GM23338 (cell line): ENCODE measurements around the gene NID2. TPM values are rescaled to one million over a fixed set of nuclear protein-coding genes. Genes with fewer than 3 reads are reported as not detected.

Experiments used
- ATAC-seq: fragments of 200-7000 bp; cut with Tn5 transposase; 3 replicates; pipeline ENCODE4 v1.9.1; 2020
- DNase-seq: peaks from one replicate; pipeline ENCODE4 v3.0.0-alpha.2; 2015; ENCODE audit warnings: low spot score
- H2AFZ ChIP-seq: fragments of 200-600 bp; sonication (generic); 2 replicates; pipeline ENCODE4 v1.8.0; 2016; ENCODE audit warnings: antibody characterized with exemption, mild to moderate bottlenecking, moderate library complexity
- H3F3A ChIP-seq: fragments of 200-600 bp; sonication (generic); replicated peaks from 2 replicates; pipeline ENCODE4 v1.8.0; 2017; ENCODE audit warnings: antibody characterized with exemption, mixed run types, low read depth
- H3K27ac ChIP-seq: fragments of 200-600 bp; sonication (generic); 2 replicates; pipeline ENCODE4 v1.6.1; 2016; ENCODE audit warnings: low read depth
- H3K27me3 ChIP-seq: fragments of 200-600 bp; sonication (generic); 2 replicates; pipeline ENCODE4 v1.8.0; 2016; ENCODE audit warnings: mild to moderate bottlenecking, mixed run types, moderate library complexity; ENCODE audit not compliant: insufficient read depth
- H3K36me3 ChIP-seq: fragments of 200-600 bp; sonication (generic); 2 replicates; pipeline ENCODE4 v1.8.0; 2016; ENCODE audit warnings: mild to moderate bottlenecking; ENCODE audit not compliant: insufficient read depth
- H3K4me1 ChIP-seq: fragments of 200-600 bp; sonication (generic); 2 replicates; pipeline ENCODE4 v1.8.0; 2016; ENCODE audit warnings: mild to moderate bottlenecking, moderate library complexity; ENCODE audit not compliant: insufficient read depth
- H3K4me2 ChIP-seq: fragments of 200-600 bp; sonication (generic); 2 replicates; pipeline ENCODE4 v1.7.1; 2017; ENCODE audit warnings: mixed run types
- H3K4me3 ChIP-seq: fragments of 200-600 bp; sonication (generic); 2 replicates; pipeline ENCODE4 v1.6.1; 2016; ENCODE audit warnings: mixed run types
- H3K79me2 ChIP-seq: fragments of 200-600 bp; sonication (generic); replicated peaks from 2 replicates; pipeline ENCODE4 v1.8.0; 2017; ENCODE audit warnings: mild to moderate bottlenecking; ENCODE audit not compliant: insufficient read depth
- H3K9me2 ChIP-seq: fragments of 200-600 bp; sonication (generic); 2 replicates; pipeline ENCODE4 v1.8.0; 2017; ENCODE audit not compliant: insufficient read depth
- H4K20me1 ChIP-seq: fragments of 200-600 bp; sonication (generic); replicated peaks from 2 replicates; pipeline ENCODE4 v1.8.0; 2017; ENCODE audit warnings: mild to moderate bottlenecking; ENCODE audit not compliant: insufficient read depth
- H3K27ac Mint-ChIP-seq: 2 replicates; pipeline ENCODE4 v1.8.0; 2020; ENCODE audit warnings: inconsistent platforms, mild to moderate bottlenecking, moderate library complexity, mixed read lengths
- H3K27me3 Mint-ChIP-seq: 3 replicates; pipeline ENCODE4 v1.8.0; 2022; ENCODE audit warnings: low read depth, mild to moderate bottlenecking, moderate library complexity, mixed read lengths, inconsistent platforms; ENCODE audit not compliant: insufficient read depth, poor library complexity
- H3K36me3 Mint-ChIP-seq: 3 replicates; pipeline ENCODE4 v1.8.0; 2021; ENCODE audit warnings: low read depth, mild to moderate bottlenecking, inconsistent platforms, moderate library complexity, mixed read lengths
- H3K4me1 Mint-ChIP-seq: 3 replicates; pipeline ENCODE4 v1.8.0; 2020; ENCODE audit warnings: mild to moderate bottlenecking, inconsistent platforms, mixed read lengths
- H3K4me3 Mint-ChIP-seq: 3 replicates; pipeline ENCODE4 v1.8.0; 2021; ENCODE audit warnings: moderate library complexity, mild to moderate bottlenecking, inconsistent platforms, mixed read lengths
- H3K9me3 Mint-ChIP-seq: 3 replicates; pipeline ENCODE4 v1.8.0; 2020; ENCODE audit warnings: moderate library complexity, mild to moderate bottlenecking, inconsistent platforms, mixed read lengths
- CREB1 ChIP-seq: fragments of 250-450 bp; sonication (Bioruptor Pico); IDR thresholded peaks from 2 replicates; pipeline ENCODE4 v1.5.0; 2020; ENCODE audit warnings: low read depth, mild to moderate bottlenecking, moderate library complexity
- ETS1 ChIP-seq: IDR thresholded peaks from 2 replicates; pipeline ENCODE4 v1.6.1; 2016; ENCODE audit warnings: antibody characterized with exemption
- EZH2 ChIP-seq: fragments of 200-600 bp; sonication (generic); IDR thresholded peaks from one replicate; pipeline ENCODE4 v1.8.0; 2017; ENCODE audit warnings: antibody characterized with exemption, mild to moderate bottlenecking, low read depth; ENCODE audit not compliant: unreplicated experiment
- EZH2phosphoT487 ChIP-seq: fragments of 200-600 bp; sonication (generic); IDR thresholded peaks from one replicate; pipeline ENCODE4 v1.8.1; 2018; ENCODE audit warnings: antibody characterized with exemption; ENCODE audit not compliant: unreplicated experiment
- NANOG ChIP-seq: IDR thresholded peaks from 2 replicates; pipeline ENCODE4 v1.6.1; 2016; ENCODE audit warnings: antibody characterized with exemption, borderline replicate concordance
- POLR2AphosphoS5 ChIP-seq: IDR thresholded peaks from 2 replicates; pipeline ENCODE4 v1.6.1; 2016; ENCODE audit warnings: antibody characterized with exemption, low read depth
- STAT1 ChIP-seq: IDR thresholded peaks from one replicate; pipeline ENCODE4 v1.6.1; 2016; ENCODE audit warnings: antibody characterized with exemption; ENCODE audit not compliant: unreplicated experiment
- ZNF331 ChIP-seq: fragments of 250-450 bp; sonication (Bioruptor Pico); IDR thresholded peaks from 2 replicates; pipeline ENCODE4 v1.5.0; 2020; ENCODE audit warnings: low read depth, mild to moderate bottlenecking, moderate library complexity
- polyA plus RNA-seq: library from polyadenylated mRNA; unstranded; fragments of >200 nt; fragmentation: Nextera tagmentation; extraction: Ambion mirVana; gene quantifications from 2 replicates; pipeline ENCODE4 v1.2.1, GENCODE V29; 2016
- total RNA-seq: library from RNA; depleted of rRNA; stranded (reverse); fragments of >200 nt; shearing (Covaris generic); gene quantifications from 2 replicates; pipeline ENCODE4 v1.2.3, GENCODE V29; 2014
- TF ChIP-seq, protein P1 (sequence below), 2 experiments: fragments of 200-600 bp in 1 of 2; sonication (generic) in 1 of 2; conservative IDR thresholded peaks; 2 replicates each; pipeline versions ENCODE4 v1.5.1 to v1.6.1; 2016 to 2017; ENCODE audit warnings: antibody characterized with exemption in 2 of 2, low read depth in 2 of 2, mild to moderate bottlenecking in 2 of 2, moderate library complexity in 1 of 2
- TF ChIP-seq, protein P2 (sequence below): IDR thresholded peaks from one replicate; pipeline ENCODE4 v1.6.1; 2018; ENCODE audit warnings: antibody characterized with exemption; ENCODE audit not compliant: unreplicated experiment

NID2 gene
- total and polyA plus RNA-seq, 2 experiments from 2014 or later = 4.3 to 10.4 TPM

GRCh38 chr14:51981218-51981854 lies 87.5 kb downstream of the NID2 start:
- Histone ChIP-seq H3K27ac (no peak overlapping the region), H3F3A (no peaks in the 10 kb centered on the region), H3K27me3 (no peaks in the 10 kb centered on the region), H3K4me1 (no peaks in the 10 kb centered on the region), H3K79me2 (no peaks in the 10 kb centered on the region), H3K36me3 (no peaks in the 10 kb centered on the region), H3K4me3 (no peak overlapping the region), H4K20me1 (no peaks in the 10 kb centered on the region), H2AFZ (no peak overlapping the region), H3K4me2 (no peak overlapping the region), H3K9me2 (no peaks in the 10 kb centered on the region)
- Mint-ChIP-seq H3K4me1 (no peaks in the 10 kb centered on the region), H3K27me3 (peaks cover 2% of the 10 kb centered on the region), H3K9me3 (no peaks in the 10 kb centered on the region), H3K36me3 (no peaks in the 10 kb centered on the region), H3K4me3 (no peak overlapping the region), H3K27ac (no peak overlapping the region)
- DNase-seq = no peak
- ATAC-seq = no peak
- TF ChIP-seq POLR2AphosphoS5 (no peak), STAT1 (no peak), CREB1 (CRISPR knock-in tag) (no peak), NANOG (no peak), ETS1 (no peak), ZNF331 (no peak), EZH2 (no peak), EZH2phosphoT487 (no peak)
- TF ChIP-seq, protein P1, sequence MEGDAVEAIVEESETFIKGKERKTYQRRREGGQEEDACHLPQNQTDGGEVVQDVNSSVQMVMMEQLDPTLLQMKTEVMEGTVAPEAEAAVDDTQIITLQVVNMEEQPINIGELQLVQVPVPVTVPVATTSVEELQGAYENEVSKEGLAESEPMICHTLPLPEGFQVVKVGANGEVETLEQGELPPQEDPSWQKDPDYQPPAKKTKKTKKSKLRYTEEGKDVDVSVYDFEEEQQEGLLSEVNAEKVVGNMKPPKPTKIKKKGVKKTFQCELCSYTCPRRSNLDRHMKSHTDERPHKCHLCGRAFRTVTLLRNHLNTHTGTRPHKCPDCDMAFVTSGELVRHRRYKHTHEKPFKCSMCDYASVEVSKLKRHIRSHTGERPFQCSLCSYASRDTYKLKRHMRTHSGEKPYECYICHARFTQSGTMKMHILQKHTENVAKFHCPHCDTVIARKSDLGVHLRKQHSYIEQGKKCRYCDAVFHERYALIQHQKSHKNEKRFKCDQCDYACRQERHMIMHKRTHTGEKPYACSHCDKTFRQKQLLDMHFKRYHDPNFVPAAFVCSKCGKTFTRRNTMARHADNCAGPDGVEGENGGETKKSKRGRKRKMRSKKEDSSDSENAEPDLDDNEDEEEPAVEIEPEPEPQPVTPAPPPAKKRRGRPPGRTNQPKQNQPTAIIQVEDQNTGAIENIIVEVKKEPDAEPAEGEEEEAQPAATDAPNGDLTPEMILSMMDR (conservative IDR thresholded peaks at IDR 0.05; ENCODE audit: low read depth in 2 of 2) = no peak
- TF ChIP-seq, protein P2, sequence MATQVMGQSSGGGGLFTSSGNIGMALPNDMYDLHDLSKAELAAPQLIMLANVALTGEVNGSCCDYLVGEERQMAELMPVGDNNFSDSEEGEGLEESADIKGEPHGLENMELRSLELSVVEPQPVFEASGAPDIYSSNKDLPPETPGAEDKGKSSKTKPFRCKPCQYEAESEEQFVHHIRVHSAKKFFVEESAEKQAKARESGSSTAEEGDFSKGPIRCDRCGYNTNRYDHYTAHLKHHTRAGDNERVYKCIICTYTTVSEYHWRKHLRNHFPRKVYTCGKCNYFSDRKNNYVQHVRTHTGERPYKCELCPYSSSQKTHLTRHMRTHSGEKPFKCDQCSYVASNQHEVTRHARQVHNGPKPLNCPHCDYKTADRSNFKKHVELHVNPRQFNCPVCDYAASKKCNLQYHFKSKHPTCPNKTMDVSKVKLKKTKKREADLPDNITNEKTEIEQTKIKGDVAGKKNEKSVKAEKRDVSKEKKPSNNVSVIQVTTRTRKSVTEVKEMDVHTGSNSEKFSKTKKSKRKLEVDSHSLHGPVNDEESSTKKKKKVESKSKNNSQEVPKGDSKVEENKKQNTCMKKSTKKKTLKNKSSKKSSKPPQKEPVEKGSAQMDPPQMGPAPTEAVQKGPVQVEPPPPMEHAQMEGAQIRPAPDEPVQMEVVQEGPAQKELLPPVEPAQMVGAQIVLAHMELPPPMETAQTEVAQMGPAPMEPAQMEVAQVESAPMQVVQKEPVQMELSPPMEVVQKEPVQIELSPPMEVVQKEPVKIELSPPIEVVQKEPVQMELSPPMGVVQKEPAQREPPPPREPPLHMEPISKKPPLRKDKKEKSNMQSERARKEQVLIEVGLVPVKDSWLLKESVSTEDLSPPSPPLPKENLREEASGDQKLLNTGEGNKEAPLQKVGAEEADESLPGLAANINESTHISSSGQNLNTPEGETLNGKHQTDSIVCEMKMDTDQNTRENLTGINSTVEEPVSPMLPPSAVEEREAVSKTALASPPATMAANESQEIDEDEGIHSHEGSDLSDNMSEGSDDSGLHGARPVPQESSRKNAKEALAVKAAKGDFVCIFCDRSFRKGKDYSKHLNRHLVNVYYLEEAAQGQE = no peak
